LNCaP clone FGC (cell line): Measurements from ENCODE around the gene S100G.

Source experiments
- DNase-seq: peaks from one replicate; pipeline ENCODE4 v3.0.0-alpha.2; 2011; ENCODE audit warnings: low read depth
- H3K4me3 ChIP-seq: 2 replicates; pipeline ENCODE4 v1.5.1; 2011; ENCODE audit warnings: mild to moderate bottlenecking, low read depth, low read length, control low read depth
- TF ChIP-seq, protein P1 (sequence below): IDR thresholded peaks from 2 replicates; pipeline ENCODE4 v1.5.1; 2012; ENCODE audit warnings: mild to moderate bottlenecking; ENCODE audit not compliant: control insufficient read depth, insufficient read depth; ENCODE audit errors: extremely low read depth

S100G gene

GRCh38 chrX:16662402-16662801, 12.4 kb downstream of the S100G start:
- TF ChIP-seq, protein P1, sequence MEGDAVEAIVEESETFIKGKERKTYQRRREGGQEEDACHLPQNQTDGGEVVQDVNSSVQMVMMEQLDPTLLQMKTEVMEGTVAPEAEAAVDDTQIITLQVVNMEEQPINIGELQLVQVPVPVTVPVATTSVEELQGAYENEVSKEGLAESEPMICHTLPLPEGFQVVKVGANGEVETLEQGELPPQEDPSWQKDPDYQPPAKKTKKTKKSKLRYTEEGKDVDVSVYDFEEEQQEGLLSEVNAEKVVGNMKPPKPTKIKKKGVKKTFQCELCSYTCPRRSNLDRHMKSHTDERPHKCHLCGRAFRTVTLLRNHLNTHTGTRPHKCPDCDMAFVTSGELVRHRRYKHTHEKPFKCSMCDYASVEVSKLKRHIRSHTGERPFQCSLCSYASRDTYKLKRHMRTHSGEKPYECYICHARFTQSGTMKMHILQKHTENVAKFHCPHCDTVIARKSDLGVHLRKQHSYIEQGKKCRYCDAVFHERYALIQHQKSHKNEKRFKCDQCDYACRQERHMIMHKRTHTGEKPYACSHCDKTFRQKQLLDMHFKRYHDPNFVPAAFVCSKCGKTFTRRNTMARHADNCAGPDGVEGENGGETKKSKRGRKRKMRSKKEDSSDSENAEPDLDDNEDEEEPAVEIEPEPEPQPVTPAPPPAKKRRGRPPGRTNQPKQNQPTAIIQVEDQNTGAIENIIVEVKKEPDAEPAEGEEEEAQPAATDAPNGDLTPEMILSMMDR: no peak
- no peak overlapping the region for H3K4me3 ChIP-seq
- peak; percentile 75 for DNase-seq

DNA sequence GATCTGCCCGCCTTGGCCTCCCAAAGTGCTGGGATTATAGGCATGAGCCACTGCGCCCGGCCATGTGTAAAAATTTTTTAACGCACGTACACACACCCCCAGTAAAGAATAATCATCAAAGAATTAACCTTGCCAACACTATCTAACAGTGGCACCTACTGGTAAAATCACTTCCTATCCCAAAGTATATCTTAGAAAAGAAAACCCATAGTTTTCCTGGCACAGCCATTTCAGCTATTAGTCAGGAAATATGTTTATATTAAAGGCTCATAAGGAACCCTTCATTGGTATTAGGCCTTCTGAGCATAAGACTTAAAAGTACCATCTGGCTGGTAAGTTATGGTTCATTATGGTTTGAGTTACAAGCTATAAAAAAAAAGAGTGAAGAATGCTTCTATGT, 14.1 kb downstream of the S100G start:
- TF ChIP-seq, protein P1: 0 out of 2 replicates have a peak, but pooled peaks have one; percentile 12
- no peak for DNase-seq
- no peak overlapping the region for H3K4me3 ChIP-seq

DNA sequence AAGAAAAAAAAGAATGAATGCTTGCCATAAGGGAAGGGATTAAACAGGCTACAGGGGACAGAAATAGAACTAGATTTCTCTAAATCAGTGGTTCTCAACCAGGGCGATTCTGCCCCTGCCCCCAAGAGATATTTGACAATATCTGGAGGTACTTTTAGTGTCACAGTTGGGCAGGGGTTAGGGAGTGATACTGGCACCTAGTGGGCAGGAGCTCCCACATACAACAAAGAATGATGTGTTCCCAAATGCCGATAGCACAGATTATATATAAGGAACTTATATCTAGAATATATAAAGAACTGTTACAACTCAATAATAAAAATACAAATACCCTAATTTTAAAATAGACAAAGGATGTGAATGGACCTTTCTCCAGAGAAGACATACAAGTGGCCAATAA, 14.7 kb downstream of the S100G start:
- H3K4me3 ChIP-seq: no peak overlapping the region
- no peak for DNase-seq
- TF ChIP-seq, protein P1: peak; percentile 14; the same call in 1 of the 2 replicates

- TF ChIP-seq, protein P1: no peak
- H3K4me3 ChIP-seq: no peak overlapping the region
- DNase-seq: no peak
Observed at GRCh38 chrX:16665089-16665488, 15.1 kb downstream of the S100G start.

DNA sequence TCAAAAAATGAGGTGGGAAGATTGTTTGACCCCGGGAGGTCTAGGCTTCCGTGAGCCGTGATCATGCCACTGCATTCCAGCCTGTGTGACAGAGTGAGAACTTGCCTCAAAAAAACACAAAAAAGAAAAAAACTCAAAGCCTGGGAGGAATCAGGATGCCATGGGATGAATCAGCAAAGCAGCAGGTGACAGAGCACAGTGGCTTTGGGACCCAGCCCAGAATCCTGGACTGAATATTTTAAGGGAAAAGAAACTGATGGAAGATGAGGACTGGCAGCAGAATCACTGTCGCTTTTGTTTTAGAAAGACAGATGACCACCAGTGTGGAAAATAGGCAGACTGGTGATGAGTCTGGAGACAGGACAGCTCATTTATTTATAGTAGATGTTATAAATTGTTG, 16.6 kb downstream of the S100G start:
- no peak overlapping the region for H3K4me3 ChIP-seq
- TF ChIP-seq, protein P1: no peak
- DNase-seq: no peak

DNA sequence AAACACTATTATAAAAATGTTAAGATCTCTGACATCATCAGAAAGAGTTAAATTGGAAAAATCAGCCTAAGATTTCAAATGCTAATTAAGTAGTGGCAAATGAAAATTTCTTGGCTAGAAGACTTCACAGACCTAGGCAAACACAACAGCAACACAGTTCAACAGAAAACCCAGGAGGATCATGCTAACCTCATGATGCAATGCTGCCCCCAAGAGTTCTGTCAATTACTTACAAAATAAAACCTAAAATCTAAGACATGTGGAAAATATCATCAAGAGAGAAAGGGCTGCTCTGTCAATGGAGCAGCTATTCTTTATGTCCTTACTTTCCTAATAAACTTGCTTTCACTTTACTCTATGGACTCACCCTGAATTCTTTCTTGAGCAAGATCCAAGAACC, 21.0 kb downstream of the S100G start:
- TF ChIP-seq, protein P1: peak; percentile 47
- DNase-seq: peak; percentile 30
- no peak overlapping the region for H3K4me3 ChIP-seq

DNA sequence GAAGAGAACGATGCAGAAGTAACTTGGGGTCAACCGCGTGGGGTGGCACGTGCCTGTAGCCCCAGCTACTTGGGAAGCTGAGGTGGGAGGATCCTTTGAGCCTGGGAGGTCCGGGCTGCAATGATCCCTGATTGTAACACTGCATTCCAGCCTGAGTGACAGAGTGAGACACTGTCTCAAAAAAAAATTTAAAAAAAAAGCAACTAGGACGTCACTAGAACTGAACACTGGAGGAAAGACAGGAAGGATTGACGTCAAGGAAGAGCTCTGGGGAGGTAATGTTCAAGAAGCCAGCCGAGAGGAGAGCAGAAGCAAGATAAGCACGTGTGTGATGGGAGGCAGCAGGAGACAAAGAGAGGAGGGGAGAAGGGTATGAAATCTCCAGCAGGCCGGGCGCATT, 28.7 kb downstream of the S100G start:
- TF ChIP-seq, protein P1: no peak

More for the DNA sequence above, 28.7 kb downstream of the S100G start:
- no peak overlapping the region for H3K4me3 ChIP-seq
- DNase-seq: no peak
